Osteocyte (in vitro differentiated cells): ENCODE measurements around the gene NUTM2B. TPM values are rescaled to one million over a fixed set of nuclear protein-coding genes. Genes with fewer than 3 reads are reported as not detected.
"Not testable (repeated sequence)": the region's sequence is repeated elsewhere in the genome, so short reads cannot be mapped to it uniquely, and the experiment has no call there.

ENCODE experiments used
- DNase-seq: peaks from one replicate; pipeline ENCODE4 v3.0.0; 2021; ENCODE audit warnings: mixed read lengths; ENCODE audit not compliant: unreplicated experiment; ENCODE audit errors: extremely low spot score
- H3K27ac Mint-ChIP-seq: one replicate; pipeline ENCODE4 v1.8.0; 2021; ENCODE audit warnings: mild to moderate bottlenecking, mixed read lengths; ENCODE audit not compliant: unreplicated experiment
- H3K27me3 Mint-ChIP-seq: one replicate; pipeline ENCODE4 v1.8.0; 2021; ENCODE audit warnings: mixed read lengths; ENCODE audit not compliant: unreplicated experiment
- H3K36me3 Mint-ChIP-seq: one replicate; pipeline ENCODE4 v1.8.0; 2021; ENCODE audit warnings: mixed read lengths; ENCODE audit not compliant: unreplicated experiment
- H3K4me1 Mint-ChIP-seq: one replicate; pipeline ENCODE4 v1.8.0; 2021; ENCODE audit warnings: mixed read lengths; ENCODE audit not compliant: unreplicated experiment
- H3K4me3 Mint-ChIP-seq: one replicate; pipeline ENCODE4 v1.8.0; 2021; ENCODE audit warnings: mild to moderate bottlenecking, moderate library complexity, mixed read lengths; ENCODE audit not compliant: unreplicated experiment
- H3K9me3 Mint-ChIP-seq: one replicate; pipeline ENCODE4 v1.8.0; 2021; ENCODE audit warnings: mixed read lengths; ENCODE audit not compliant: unreplicated experiment
- long read RNA-seq: library from polyadenylated mRNA; unstranded; transcript quantifications from one replicate; pipeline ENCODE4 v2.0.0, GENCODE V29; 2021
- total RNA-seq: library from RNA; stranded (reverse); gene quantifications from 2 replicates; pipeline ENCODE4 v1.2.1, GENCODE V29; 2021

Gene NUTM2B
- total RNA-seq: 1.3 and 1.5 TPM in 2 replicates
- long read RNA-seq: 0 reads

GRCh38 chr10:79702927-79703326 lies at the start of gene NUTM2B:
TSS of gene NUTM2B (plus strand) at chr10:79703227. CDS start at chr10:79703610, 383 bp downstream.
- not testable (repeated sequence) for H3K4me3 Mint-ChIP-seq, H3K27me3 Mint-ChIP-seq, DNase-seq, H3K4me1 Mint-ChIP-seq, H3K9me3 Mint-ChIP-seq, H3K36me3 Mint-ChIP-seq, H3K27ac Mint-ChIP-seq

GRCh38 chr10:79663287-79663686 lies 39.7 kb upstream of the NUTM2B start:
- not testable (repeated sequence) for H3K27ac Mint-ChIP-seq, H3K36me3 Mint-ChIP-seq, H3K9me3 Mint-ChIP-seq, H3K4me1 Mint-ChIP-seq, H3K4me3 Mint-ChIP-seq, DNase-seq, H3K27me3 Mint-ChIP-seq

GRCh38 chr10:79664686-79665085 lies 38.3 kb upstream of the NUTM2B start:
- H3K4me1 Mint-ChIP-seq, H3K4me3 Mint-ChIP-seq: not testable (repeated sequence)

GRCh38 chr10:79669248-79669788 lies 33.7 kb upstream of the NUTM2B start:
- not testable (repeated sequence) for H3K36me3 Mint-ChIP-seq, DNase-seq, H3K27me3 Mint-ChIP-seq, H3K9me3 Mint-ChIP-seq, H3K4me3 Mint-ChIP-seq, H3K27ac Mint-ChIP-seq, H3K4me1 Mint-ChIP-seq

More at GRCh38 chr10:79664686-79665085, 38.3 kb upstream of the NUTM2B start:
- not testable (repeated sequence) for H3K9me3 Mint-ChIP-seq, DNase-seq, H3K27me3 Mint-ChIP-seq, H3K27ac Mint-ChIP-seq, H3K36me3 Mint-ChIP-seq

GRCh38 chr10:79674878-79675277 lies 28.1 kb upstream of the NUTM2B start:
- not testable (repeated sequence) for H3K4me3 Mint-ChIP-seq, H3K27me3 Mint-ChIP-seq, H3K36me3 Mint-ChIP-seq, H3K9me3 Mint-ChIP-seq, H3K27ac Mint-ChIP-seq, H3K4me1 Mint-ChIP-seq, DNase-seq

GRCh38 chr10:79683026-79683883 lies 19.8 kb upstream of the NUTM2B start:
- DNase-seq, H3K27ac Mint-ChIP-seq, H3K27me3 Mint-ChIP-seq, H3K4me1 Mint-ChIP-seq, H3K4me3 Mint-ChIP-seq, H3K9me3 Mint-ChIP-seq: not testable (repeated sequence)
- H3K36me3 Mint-ChIP-seq: peaks cover 18% of the 10 kb centered on the region

GRCh38 chr10:79683884-79684720 lies 18.9 kb upstream of the NUTM2B start:
- H3K36me3 Mint-ChIP-seq: peaks cover 18% of the 10 kb centered on the region
- H3K9me3 Mint-ChIP-seq, H3K4me1 Mint-ChIP-seq, DNase-seq, H3K27me3 Mint-ChIP-seq, H3K4me3 Mint-ChIP-seq, H3K27ac Mint-ChIP-seq: not testable (repeated sequence)

GRCh38 chr10:79685044-79685685 lies 17.9 kb upstream of the NUTM2B start:
- H3K27ac Mint-ChIP-seq, H3K27me3 Mint-ChIP-seq, DNase-seq, H3K4me1 Mint-ChIP-seq, H3K9me3 Mint-ChIP-seq, H3K4me3 Mint-ChIP-seq: not testable (repeated sequence)
- H3K36me3 Mint-ChIP-seq: peaks cover 18% of the 10 kb centered on the region

- peaks cover 18% of the 10 kb centered on the region for H3K36me3 Mint-ChIP-seq
- DNase-seq, H3K4me1 Mint-ChIP-seq, H3K27ac Mint-ChIP-seq, H3K27me3 Mint-ChIP-seq, H3K4me3 Mint-ChIP-seq, H3K9me3 Mint-ChIP-seq: not testable (repeated sequence)
Measured at GRCh38 chr10:79686595-79686994, 16.4 kb upstream of the NUTM2B start.

- not testable (repeated sequence) for H3K4me3 Mint-ChIP-seq, H3K27me3 Mint-ChIP-seq, H3K9me3 Mint-ChIP-seq, H3K4me1 Mint-ChIP-seq, DNase-seq, H3K27ac Mint-ChIP-seq
- peaks cover 18% of the 10 kb centered on the region for H3K36me3 Mint-ChIP-seq
Measured at GRCh38 chr10:79687406-79688150, 15.4 kb upstream of the NUTM2B start.

- H3K36me3 Mint-ChIP-seq: peaks cover 11% of the 10 kb centered on the region
- not testable (repeated sequence) for H3K4me1 Mint-ChIP-seq, H3K27me3 Mint-ChIP-seq, H3K9me3 Mint-ChIP-seq, H3K27ac Mint-ChIP-seq, DNase-seq, H3K4me3 Mint-ChIP-seq
Measured at GRCh38 chr10:79688798-79689197, 14.2 kb upstream of the NUTM2B start.
